CD14-positive monocyte (primary cell): ENCODE measurements around the gene METTL24. TPM values are rescaled to one million over a fixed set of nuclear protein-coding genes. Genes with fewer than 3 reads are reported as not detected.

Experiments used
- DNase-seq, 3 donors: peaks; one replicate each; pipeline ENCODE4 v3.0.0-alpha.2; 2011 to 2022
- H2AFZ ChIP-seq: 2 replicates; pipeline ENCODE4 v1.6.0; 2012; ENCODE audit warnings: mild to moderate bottlenecking, low read depth, low read length, inconsistent platforms; ENCODE audit not compliant: insufficient read depth, poor library complexity, severe bottlenecking
- H3K27ac ChIP-seq, 2 donors: 1 replicate in 1 of 2; 2 replicates in 1 of 2; pipeline ENCODE4 v1.5.1; 2012 to 2013; ENCODE audit warnings: low read length in 2 of 2, control low read depth in 1 of 2, inconsistent platforms in 1 of 2, low read depth in 1 of 2, mild to moderate bottlenecking in 1 of 2
- H3K27me3 ChIP-seq, 2 donors: one replicate each; pipeline versions ENCODE4 v1.6.0 to v1.6.1; 2011 to 2013; ENCODE audit warnings: low read length in 2 of 2; ENCODE audit not compliant: control insufficient read depth in 2 of 2, insufficient read depth in 2 of 2
- H3K36me3 ChIP-seq, 2 donors: replicated peaks in 1 of 2; 1 replicate in 1 of 2; 2 replicates in 1 of 2; pipeline versions ENCODE4 v1.5.1 to v1.6.1; 2012 to 2013; ENCODE audit warnings: low read length in 2 of 2, control low read depth in 1 of 2, inconsistent platforms in 1 of 2, mild to moderate bottlenecking in 1 of 2; ENCODE audit not compliant: insufficient read depth in 2 of 2, control insufficient read depth in 1 of 2
- H3K4me1 ChIP-seq, 2 donors: 1 replicate in 1 of 2; 2 replicates in 1 of 2; pipeline versions ENCODE4 v1.5.1 to v1.6.1; 2012 to 2013; ENCODE audit warnings: low read length in 2 of 2, control low read depth in 1 of 2, inconsistent platforms in 1 of 2, mild to moderate bottlenecking in 1 of 2, moderate library complexity in 1 of 2; ENCODE audit not compliant: insufficient read depth in 2 of 2, control insufficient read depth in 1 of 2
- H3K4me2 ChIP-seq: replicated peaks from 2 replicates; pipeline ENCODE3; 2012; ENCODE audit warnings: low read length, moderate library complexity, mild to moderate bottlenecking; ENCODE audit not compliant: poor library complexity, severe bottlenecking; ENCODE audit errors: extremely low read depth
- H3K4me3 ChIP-seq, 3 experiments: fragments of 200-600 bp in 1 of 3; sonication (generic) in 1 of 3; replicated peaks in 1 of 3; 1 replicate in 2 of 3; 2 replicates in 1 of 3; pipeline ENCODE4 v1.5.1; 2011 to 2013; ENCODE audit warnings: low read length in 3 of 3, mild to moderate bottlenecking in 3 of 3, control low read depth in 2 of 3, low read depth in 2 of 3, inconsistent platforms in 1 of 3, moderate library complexity in 1 of 3
- H3K79me2 ChIP-seq: 2 replicates; pipeline ENCODE4 v1.6.0; 2012; ENCODE audit warnings: mild to moderate bottlenecking, control low read depth, inconsistent platforms, low read length, moderate library complexity; ENCODE audit not compliant: insufficient read depth
- H3K9ac ChIP-seq: 2 replicates; pipeline ENCODE4 v1.6.0; 2017; ENCODE audit warnings: low read length, mild to moderate bottlenecking; ENCODE audit not compliant: insufficient read depth, poor library complexity, severe bottlenecking
- H3K9me3 ChIP-seq, 2 donors: replicated peaks in 1 of 2; 1 replicate in 1 of 2; 2 replicates in 1 of 2; pipeline versions ENCODE4 v1.5.1 to v1.6.1; 2012 to 2013; ENCODE audit warnings: low read length in 2 of 2, control low read depth in 1 of 2; ENCODE audit not compliant: control insufficient read depth in 1 of 2, insufficient read depth in 1 of 2
- H4K20me1 ChIP-seq: 2 replicates; pipeline ENCODE4 v1.6.0; 2012; ENCODE audit warnings: mild to moderate bottlenecking, low read length, control low read depth, moderate library complexity; ENCODE audit not compliant: insufficient read depth
- H3K27ac Mint-ChIP-seq, 7 donors: one replicate each; pipeline ENCODE4 v1.8.0; 2020; ENCODE audit warnings: mild to moderate bottlenecking in 7 of 7, mixed read lengths in 7 of 7, moderate library complexity in 6 of 7, inconsistent platforms in 2 of 7
- H3K27me3 Mint-ChIP-seq, 3 donors: one replicate each; pipeline ENCODE4 v1.8.0; 2021 to 2022; ENCODE audit warnings: low read depth in 3 of 3, mild to moderate bottlenecking in 3 of 3, mixed read lengths in 3 of 3, moderate library complexity in 3 of 3, inconsistent platforms in 1 of 3
- H3K36me3 Mint-ChIP-seq, 2 donors: one replicate each; pipeline ENCODE4 v1.8.0; 2020; ENCODE audit warnings: mixed read lengths in 2 of 2, inconsistent platforms in 1 of 2, mild to moderate bottlenecking in 1 of 2
- H3K4me1 Mint-ChIP-seq: one replicate; pipeline ENCODE4 v1.8.0; 2020; ENCODE audit warnings: mild to moderate bottlenecking, mixed read lengths
- H3K4me3 Mint-ChIP-seq, 2 donors: one replicate each; pipeline ENCODE4 v1.8.0; 2020; ENCODE audit warnings: mild to moderate bottlenecking in 2 of 2, mixed read lengths in 2 of 2, moderate library complexity in 1 of 2
- H3K9me3 Mint-ChIP-seq, 7 donors: one replicate each; pipeline ENCODE4 v1.8.0; 2020 to 2022; ENCODE audit warnings: mixed read lengths in 7 of 7, mild to moderate bottlenecking in 6 of 7, moderate library complexity in 6 of 7, inconsistent platforms in 2 of 7
- WGBS: methylation state at CpG from one replicate; pipeline ENCODE4 v1.1.5; 2013; ENCODE audit warnings: missing lambda C conversion rate; ENCODE audit not compliant: insufficient coverage; 5-methylcytosine and 5-hydroxymethylcytosine counted together
- intact Hi-C, 2 donors: fragments of 100-400 bp; cut with micrococcal nuclease; formaldehyde crosslinking; loops; one replicate each; pipeline versions ENCODE4 v1.15.0 to v1.15.1; 2023
- polyA plus RNA-seq, 3 donors: library from polyadenylated mRNA; depleted of rRNA in 1 of 3; unstranded in 2 of 3; stranded (reverse) in 1 of 3; fragments of 300-500 nt in 2 of 3; fragments of >200 nt in 1 of 3; fragmentation: Illumina TruSeq in 2 of 3; gene quantifications; 1 replicate in 2 of 3; 2 replicates in 1 of 3; pipeline ENCODE4 v1.2.3, GENCODE V29; 2012 to 2021
- TF ChIP-seq, protein P1 (sequence below): fragments of 200-600 bp; IDR thresholded peaks from one replicate; pipeline ENCODE4 v1.8.0; 2022; ENCODE audit warnings: antibody characterized with exemption, mild to moderate bottlenecking

Gene METTL24
- polyA plus RNA-seq, 3 donors, result not detected

DNA sequence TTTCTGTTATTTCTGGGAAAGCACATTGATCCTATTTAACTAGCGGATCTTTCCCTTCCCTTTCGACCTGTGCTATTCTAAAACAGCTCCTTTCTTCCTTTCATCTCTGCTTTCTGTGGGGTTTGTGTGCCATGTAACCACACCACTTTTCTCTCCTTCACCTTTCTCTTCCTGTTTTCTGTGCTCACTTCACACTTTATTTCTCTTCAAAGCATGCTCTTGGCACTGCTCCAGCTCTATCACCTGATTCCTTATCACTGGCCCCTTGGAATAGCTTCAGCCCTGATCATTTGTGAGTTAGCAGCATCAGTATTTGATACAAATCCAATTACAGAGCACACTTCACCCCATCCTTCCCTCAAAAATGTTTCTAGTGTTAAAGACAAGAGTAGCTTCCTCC is 8.1 kb upstream of the METTL24 start:
- Histone ChIP-seq H3K9me3 (no peaks in the 10 kb centered on the region), H3K36me3 (no peaks in the 10 kb centered on the region), H3K79me2 (no peaks in the 10 kb centered on the region), H2AFZ (no peak overlapping the region), H3K27ac (no peak overlapping the region), H3K27me3 (peaks cover 0 to 4% of the 10 kb centered on the region in 2 donors), H3K4me3 (no peak overlapping the region), H3K4me2 (no peak overlapping the region), H4K20me1 (no peaks in the 10 kb centered on the region), H3K4me1 (no peaks in the 10 kb centered on the region), H3K9ac (no peak overlapping the region)
- Mint-ChIP-seq H3K27me3 (peaks cover 7 to 14% (median 8%) of the 10 kb centered on the region in 3 donors), H3K36me3 (no peaks in the 10 kb centered on the region), H3K4me1 (no peaks in the 10 kb centered on the region), H3K27ac (no peak overlapping the region), H3K4me3 (no peak overlapping the region), H3K9me3 (peaks cover 0 to 5% (median 0%) of the 10 kb centered on the region in 7 donors)
- TF ChIP-seq, protein P1, sequence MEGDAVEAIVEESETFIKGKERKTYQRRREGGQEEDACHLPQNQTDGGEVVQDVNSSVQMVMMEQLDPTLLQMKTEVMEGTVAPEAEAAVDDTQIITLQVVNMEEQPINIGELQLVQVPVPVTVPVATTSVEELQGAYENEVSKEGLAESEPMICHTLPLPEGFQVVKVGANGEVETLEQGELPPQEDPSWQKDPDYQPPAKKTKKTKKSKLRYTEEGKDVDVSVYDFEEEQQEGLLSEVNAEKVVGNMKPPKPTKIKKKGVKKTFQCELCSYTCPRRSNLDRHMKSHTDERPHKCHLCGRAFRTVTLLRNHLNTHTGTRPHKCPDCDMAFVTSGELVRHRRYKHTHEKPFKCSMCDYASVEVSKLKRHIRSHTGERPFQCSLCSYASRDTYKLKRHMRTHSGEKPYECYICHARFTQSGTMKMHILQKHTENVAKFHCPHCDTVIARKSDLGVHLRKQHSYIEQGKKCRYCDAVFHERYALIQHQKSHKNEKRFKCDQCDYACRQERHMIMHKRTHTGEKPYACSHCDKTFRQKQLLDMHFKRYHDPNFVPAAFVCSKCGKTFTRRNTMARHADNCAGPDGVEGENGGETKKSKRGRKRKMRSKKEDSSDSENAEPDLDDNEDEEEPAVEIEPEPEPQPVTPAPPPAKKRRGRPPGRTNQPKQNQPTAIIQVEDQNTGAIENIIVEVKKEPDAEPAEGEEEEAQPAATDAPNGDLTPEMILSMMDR, result no peak
- DNase-seq, result no peak
- intact Hi-C loops, result no loop called here
- 75% methylated on average over 2 of the region's 2 CpGs for WGBS

DNA sequence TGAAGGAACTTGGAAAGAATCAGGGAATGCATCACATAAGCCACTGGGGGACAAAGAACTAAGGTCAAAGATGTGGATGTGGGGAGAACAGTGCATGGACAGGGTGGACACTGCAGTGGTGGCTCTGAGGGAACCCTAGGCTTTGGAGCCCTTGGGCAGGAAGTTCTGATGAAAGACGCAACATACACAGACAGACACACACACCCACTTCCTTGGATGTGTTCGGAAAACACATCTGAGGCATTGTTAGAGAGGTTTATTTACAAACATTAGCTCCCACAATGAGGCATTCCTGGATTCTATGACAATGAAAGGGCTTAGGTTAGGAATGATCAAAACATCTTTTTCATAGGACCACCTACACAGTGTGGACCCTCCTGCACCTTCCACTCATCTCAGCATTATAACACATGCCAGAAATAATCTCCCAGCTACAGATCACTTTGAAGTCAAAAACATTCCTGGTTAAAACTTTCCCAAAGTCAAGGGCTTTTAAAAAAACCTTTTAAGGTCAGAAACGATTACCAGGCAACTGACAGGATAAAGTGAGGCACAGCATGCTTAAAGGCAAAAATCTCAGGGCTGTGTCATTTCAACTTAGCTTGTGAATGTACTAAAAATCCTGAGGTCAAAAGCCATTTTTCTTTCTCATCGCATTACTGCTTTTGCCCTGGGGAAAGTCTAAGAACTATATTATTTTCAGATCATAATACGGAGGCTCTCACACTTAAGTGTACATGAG is 6.4 kb upstream of the METTL24 start:
- Histone ChIP-seq H3K9ac (no peak overlapping the region), H3K9me3 (no peaks in the 10 kb centered on the region), H3K4me1 (no peaks in the 10 kb centered on the region), H2AFZ (no peak overlapping the region), H3K4me3 (no peak overlapping the region), H3K79me2 (no peaks in the 10 kb centered on the region), H3K36me3 (no peaks in the 10 kb centered on the region), H3K4me2 (no peak overlapping the region), H4K20me1 (no peaks in the 10 kb centered on the region), H3K27me3 (peaks cover 16% of the 10 kb centered on the region in 2 donors), H3K27ac (no peak overlapping the region)
- intact Hi-C loops, result no loop called here
- H3K9me3 Mint-ChIP-seq, result peaks cover 0 to 6% (median 0%) of the 10 kb centered on the region in 7 donors
- TF ChIP-seq, protein P1, result no peak
- H3K36me3 Mint-ChIP-seq, result no peaks in the 10 kb centered on the region
- H3K27ac Mint-ChIP-seq, result no peak overlapping the region
- H3K4me3 Mint-ChIP-seq, result no peak overlapping the region
- WGBS, result 100% methylated on average over 1 of the region's 5 CpGs
- DNase-seq, result no peak
- no peaks in the 10 kb centered on the region for H3K4me1 Mint-ChIP-seq
- H3K27me3 Mint-ChIP-seq, result peaks cover 19 to 21% (median 20%) of the 10 kb centered on the region in 3 donors
